H1 (cell line): ENCODE results near the gene RNF31. TPM values are rescaled to one million over a fixed set of nuclear protein-coding genes. Genes with fewer than 3 reads are reported as not detected.

Experiments
- CTCF ChIA-PET: fragments of 300-600 bp; sonication (Branson Sonifier 250); formaldehyde crosslinking; loops from one replicate; lab custom pipeline; 2021; ENCODE audit not compliant: partially characterized antibody; lab: Charles Lee
- POLR2A ChIA-PET: fragments of 300-600 bp; sonication (Branson Sonifier 250); formaldehyde crosslinking; loops from one replicate; lab custom pipeline; 2021; ENCODE audit warnings: inconsistent platforms; ENCODE audit not compliant: partially characterized antibody; lab: Charles Lee
- DNase-seq, 2 experiments: peaks; one replicate each; pipeline versions ENCODE4 v3.0.0 to v3.0.0-alpha.2; 2010 to 2022; ENCODE audit warnings: low spot score in 2 of 2, low read depth in 1 of 2, mixed read lengths in 1 of 2
- FAIRE-seq: peaks from 2 replicates; lab custom pipeline; 2011; peaks lifted over from hg19 to GRCh38; lab: Jason Lieb, UNC
- H2AFZ ChIP-seq: 2 replicates; pipeline ENCODE4 v1.8.1; 2012; ENCODE audit warnings: low read length, inconsistent platforms
- H2AK5ac ChIP-seq: 2 replicates; pipeline ENCODE4 v1.6.1; 2013; ENCODE audit warnings: low read depth, low read length
- H2BK120ac ChIP-seq: replicated peaks from 2 replicates; pipeline ENCODE3; 2013; ENCODE audit warnings: low read depth, low read length, inconsistent platforms
- H2BK12ac ChIP-seq: 2 replicates; pipeline ENCODE4 v1.6.1; 2013; ENCODE audit warnings: low read depth, low read length
- H2BK15ac ChIP-seq: 2 replicates; pipeline ENCODE4 v1.6.1; 2013; ENCODE audit warnings: low read length
- H2BK20ac ChIP-seq: 2 replicates; pipeline ENCODE4 v1.6.1; 2013; ENCODE audit warnings: low read length
- H2BK5ac ChIP-seq: 2 replicates; pipeline ENCODE4 v1.6.1; 2013; ENCODE audit warnings: low read depth, low read length
- H3K14ac ChIP-seq: 2 replicates; pipeline ENCODE4 v1.6.1; 2013; ENCODE audit warnings: inconsistent platforms; ENCODE audit not compliant: insufficient read length
- H3K18ac ChIP-seq: 2 replicates; pipeline ENCODE4 v1.6.1; 2013; ENCODE audit warnings: low read length; ENCODE audit errors: extremely low read depth
- H3K23ac ChIP-seq: 2 replicates; pipeline ENCODE4 v1.6.1; 2013; ENCODE audit warnings: inconsistent platforms; ENCODE audit not compliant: insufficient read length
- H3K23me2 ChIP-seq: 2 replicates; pipeline ENCODE4 v1.6.1; 2013; ENCODE audit warnings: low read depth, low read length
- H3K27ac ChIP-seq: 2 replicates; pipeline ENCODE4 v1.6.1; 2011; ENCODE audit warnings: low read depth, low read length, inconsistent platforms
- H3K27me3 ChIP-seq, 4 experiments: replicated peaks in 1 of 4; 1 replicate in 1 of 4; 2 replicates in 3 of 4; pipeline versions ENCODE4 v1.6.1 to v1.8.1; 2011 to 2013; ENCODE audit warnings: low read length in 3 of 4, mild to moderate bottlenecking in 3 of 4, inconsistent platforms in 2 of 4, mixed read lengths in 2 of 4, moderate library complexity in 1 of 4; ENCODE audit not compliant: control insufficient read depth in 3 of 4, insufficient read depth in 3 of 4; ENCODE audit errors: extremely low read depth in 1 of 4
- H3K36me3 ChIP-seq, 4 experiments: 2 replicates each; pipeline versions ENCODE4 v1.6.1 to v1.8.1; 2011 to 2013; ENCODE audit warnings: mild to moderate bottlenecking in 4 of 4, low read length in 3 of 4, moderate library complexity in 2 of 4, control low read depth in 1 of 4, inconsistent platforms in 1 of 4; ENCODE audit not compliant: insufficient read depth in 4 of 4, control insufficient read depth in 2 of 4
- H3K4ac ChIP-seq: replicated peaks from 2 replicates; pipeline ENCODE3; 2013; ENCODE audit warnings: low read length, low read depth, mixed read lengths, inconsistent platforms; ENCODE audit not compliant: insufficient read length
- H3K4me1 ChIP-seq, 4 experiments: replicated peaks in 1 of 4; 1 replicate in 1 of 4; 2 replicates in 3 of 4; pipeline versions ENCODE4 v1.6.1 to v1.8.1; 2011 to 2013; ENCODE audit warnings: low read length in 3 of 4, inconsistent platforms in 2 of 4, mixed read lengths in 1 of 4; ENCODE audit not compliant: insufficient read depth in 4 of 4, control insufficient read depth in 3 of 4
- H3K4me2 ChIP-seq, 2 experiments: 2 replicates each; pipeline versions ENCODE4 v1.6.1 to v1.8.1; 2011 to 2013; ENCODE audit warnings: low read depth in 2 of 2, low read length in 2 of 2, control low read depth in 1 of 2, inconsistent platforms in 1 of 2, mild to moderate bottlenecking in 1 of 2; ENCODE audit not compliant: insufficient read depth in 1 of 2
- H3K4me3 ChIP-seq, 4 experiments: fragments of 200-600, 300-600 bp in 1 of 4; sonication (generic), shearing (Covaris generic), sonication (Bioruptor Twin) in 1 of 4; 2 replicates each; pipeline versions ENCODE4 v1.5.1 to v1.8.1; 2011 to 2016; ENCODE audit warnings: low read length in 4 of 4, low read depth in 3 of 4, control low read depth in 2 of 4, inconsistent platforms in 2 of 4, mild to moderate bottlenecking in 2 of 4, mixed read lengths in 1 of 4, moderate library complexity in 1 of 4; ENCODE audit not compliant: insufficient read depth in 2 of 4; ENCODE audit errors: extremely low read depth in 1 of 4
- H3K56ac ChIP-seq: replicated peaks from 2 replicates; pipeline ENCODE3; 2013; ENCODE audit warnings: low read depth, mild to moderate bottlenecking, mixed read lengths, low read length, inconsistent platforms; ENCODE audit not compliant: insufficient read length
- H3K79me1 ChIP-seq: 2 replicates; pipeline ENCODE4 v1.6.1; 2013; ENCODE audit warnings: low read depth, low read length, control low read depth
- H3K79me2 ChIP-seq, 2 experiments: 2 replicates each; pipeline versions ENCODE4 v1.6.1 to v1.8.1; 2012 to 2013; ENCODE audit warnings: low read length in 2 of 2, mild to moderate bottlenecking in 2 of 2, inconsistent platforms in 1 of 2; ENCODE audit not compliant: insufficient read depth in 2 of 2, control insufficient read depth in 1 of 2
- H3K9ac ChIP-seq, 4 experiments: replicated peaks in 1 of 4; 1 replicate in 1 of 4; 2 replicates in 3 of 4; pipeline versions ENCODE4 v1.6.1 to v1.8.1; 2011 to 2013; ENCODE audit warnings: low read depth in 3 of 4, low read length in 3 of 4, control low read depth in 2 of 4, mild to moderate bottlenecking in 2 of 4, moderate library complexity in 2 of 4, inconsistent platforms in 1 of 4; ENCODE audit errors: extremely low read depth in 1 of 4
- H3K9me3 ChIP-seq, 2 experiments: 2 replicates each; pipeline versions ENCODE4 v1.6.1 to v1.8.1; 2012 to 2013; ENCODE audit warnings: mild to moderate bottlenecking in 2 of 2, moderate library complexity in 2 of 2, control low read depth in 1 of 2, inconsistent platforms in 1 of 2, low read depth in 1 of 2, low read length in 1 of 2, mixed read lengths in 1 of 2; ENCODE audit not compliant: insufficient read depth in 2 of 2
- H4K20me1 ChIP-seq, 2 experiments: replicated peaks in 1 of 2; 2 replicates each; pipeline versions ENCODE3 to v1.8.1; 2011 to 2013; ENCODE audit warnings: inconsistent platforms in 2 of 2, low read length in 2 of 2, mild to moderate bottlenecking in 1 of 2; ENCODE audit not compliant: insufficient read depth in 2 of 2, control insufficient read depth in 1 of 2
- H4K5ac ChIP-seq: 2 replicates; pipeline ENCODE4 v1.6.1; 2013; ENCODE audit warnings: low read length, low read depth, mixed read lengths, inconsistent platforms; ENCODE audit not compliant: insufficient read length
- H4K8ac ChIP-seq: 2 replicates; pipeline ENCODE4 v1.8.0; 2013; ENCODE audit warnings: mild to moderate bottlenecking, moderate library complexity, low read length, inconsistent platforms; ENCODE audit not compliant: insufficient read depth; ENCODE audit errors: extremely low read depth
- H4K91ac ChIP-seq: replicated peaks from 2 replicates; pipeline ENCODE3; 2013; ENCODE audit warnings: low read length, mixed read lengths, inconsistent platforms; ENCODE audit not compliant: insufficient read length
- CBX8 ChIP-seq: fragments of 300-800, 300-1000 bp; sonication (generic); IDR thresholded peaks from 2 replicates; pipeline ENCODE4 v1.7.1; 2016; ENCODE audit warnings: low read depth, low read length, borderline replicate concordance
- EGR1 ChIP-seq: IDR thresholded peaks from 2 replicates; pipeline ENCODE4 v1.6.1; 2011; ENCODE audit warnings: low read depth, low read length, borderline replicate concordance
- EP300 ChIP-seq, 2 experiments: IDR thresholded peaks; 1 replicate in 1 of 2; 2 replicates in 1 of 2; pipeline ENCODE4 v1.6.1; 2011 to 2012; ENCODE audit warnings: low read depth in 2 of 2, low read length in 2 of 2, mild to moderate bottlenecking in 2 of 2, borderline replicate concordance in 1 of 2, inconsistent platforms in 1 of 2, moderate library complexity in 1 of 2
- JUND ChIP-seq: IDR thresholded peaks from 2 replicates; pipeline ENCODE4 v1.6.1; 2011; ENCODE audit warnings: mild to moderate bottlenecking, improper control_type of control experiment, low read length
- PHF8 ChIP-seq: fragments of 200-600 bp; sonication (generic); conservative IDR thresholded peaks from 2 replicates; pipeline ENCODE4 v1.7.1; 2012; ENCODE audit warnings: low read depth, mild to moderate bottlenecking, inconsistent platforms, low read length, moderate library complexity
- POLR2AphosphoS5 ChIP-seq: IDR thresholded peaks from 2 replicates; pipeline ENCODE4 v1.6.1; 2011; ENCODE audit warnings: low read depth, low read length
- SP4 ChIP-seq: IDR thresholded peaks from 2 replicates; pipeline ENCODE4 v1.6.1; 2012; ENCODE audit warnings: low read length, inconsistent platforms
- TAF1 ChIP-seq: IDR thresholded peaks from 2 replicates; pipeline ENCODE4 v1.6.1; 2011; ENCODE audit warnings: mild to moderate bottlenecking, low read depth, low read length
- TAF7 ChIP-seq: optimal IDR thresholded peaks from 2 replicates; pipeline ENCODE3; 2011; ENCODE audit warnings: low read depth, mild to moderate bottlenecking, inconsistent platforms, low read length, moderate library complexity, borderline replicate concordance
- TBP ChIP-seq: IDR thresholded peaks from 2 replicates; pipeline ENCODE4 v1.6.1; 2011; ENCODE audit warnings: low read depth, low read length, improper control_type of control experiment
- TEAD4 ChIP-seq: IDR thresholded peaks from 2 replicates; pipeline ENCODE4 v1.6.1; 2012; ENCODE audit warnings: low read depth, low read length, inconsistent platforms, mixed read lengths
- YY1 ChIP-seq: IDR thresholded peaks from 2 replicates; pipeline ENCODE4 v1.6.1; 2011; ENCODE audit warnings: low read depth, mild to moderate bottlenecking, low read length
- WGBS, 2 experiments: shearing (Covaris generic) in 1 of 2; methylation state at CpG; one replicate each; pipeline versions ENCODE4 v1.1.6 to v1.1.7; 2013 to 2015; ENCODE audit warnings: low lambda C conversion rate in 2 of 2, mixed read lengths in 2 of 2, inconsistent platforms in 1 of 2, low coverage in 1 of 2, missing lambda C conversion rate in 1 of 2; ENCODE audit not compliant: insufficient replicate concordance in 2 of 2, insufficient coverage in 1 of 2, insufficient read length in 1 of 2; ENCODE audit errors: extremely low coverage in 1 of 2, missing lambda C conversion rate in 1 of 2; 5-methylcytosine and 5-hydroxymethylcytosine counted together
- polyA plus RNA-seq, 7 experiments: library from polyadenylated mRNA; depleted of rRNA in 3 of 7; stranded (reverse) in 5 of 7; unstranded in 2 of 7; fragments of >200 nt in 5 of 7; fragments of 200-250 nt in 2 of 7; gene quantifications; 1 replicate in 5 of 7; 2 replicates in 1 of 7; 4 replicates in 1 of 7; pipeline versions ENCODE4 v1.2.1 to v1.2.3, GENCODE V29; 2011 to 2013; ENCODE audit warnings: missing spikeins in 2 of 7, mixed read lengths in 2 of 7
- total RNA-seq: library from RNA; stranded (reverse); fragmentation: NEBNext Ultra II Directional; extraction: Animal tissue kit (Norgen Biotek cat#: 25700); gene quantifications from 2 replicates; pipeline ENCODE4 v1.2.1, GENCODE V29; 2021

The RNF31 gene
- total and polyA plus RNA-seq, 2 of the 8 experiments (the other 6 are each of a cell fraction or from before 2014, with no cell fraction given) = 17.5 to 72.0 TPM

GRCh38 chr14:24146453-24146977 lies 783 bp upstream of the RNF31 start, which contains the start of gene PSME2:
TSS of gene PSME2 (minus strand) at chr14:24146610. CDS start at chr14:24146581, 29 bp downstream.
- Histone ChIP-seq H4K20me1 (peaks cover 0 to 18% of the 10 kb centered on the region in 2 experiments), H3K4me3 (peak within 1 kb of the TSS; percentile 92 to 98 (median 96)), H4K8ac (no peak within 1 kb of the TSS; the same call in 1 of the 2 replicates), H2BK12ac (0 out of 2 replicates have a peak within 1 kb of the TSS, but pooled peaks have one; percentile 46), H3K4ac (no peak within 1 kb of the TSS), H3K79me2 (peaks cover 0 to 28% of the 10 kb centered on the region in 2 experiments; a peak in 3 of 4 replicates), H2BK15ac (no peak within 1 kb of the TSS), H2BK5ac (peak within 1 kb of the TSS; percentile 94), H2AFZ (peak within 1 kb of the TSS; percentile 83; the same call in 1 of the 2 replicates), H3K4me1 (peaks cover 0 to 10% (median 8%) of the 10 kb centered on the region in 4 experiments; a peak in 5 of 7 replicates), H4K91ac (no peak within 1 kb of the TSS), H3K36me3 (peaks cover 11 to 30% (median 24%) of the 10 kb centered on the region in 4 experiments), H3K27me3 (no peaks in the 10 kb centered on the region), H2BK20ac (no peak within 1 kb of the TSS), H3K23ac (no peak within 1 kb of the TSS), H2BK120ac (no peak within 1 kb of the TSS), H3K27ac (peak within 1 kb of the TSS; percentile 45; the same call in 1 of the 2 replicates), H3K14ac (no peak within 1 kb of the TSS), H3K18ac (peak within 1 kb of the TSS; percentile 53; the same call in 1 of the 2 replicates), H2AK5ac (no peak within 1 kb of the TSS), H3K9me3 (no peaks in the 10 kb centered on the region), H3K4me2 (peak within 1 kb of the TSS; percentile 83 to 96), H3K9ac (peak within 1 kb of the TSS; percentile 66 to 73 (median 70)), H4K5ac (peak within 1 kb of the TSS; percentile 2), H3K56ac (peak within 1 kb of the TSS; percentile 52), H3K23me2 (peaks cover 10% of the 10 kb centered on the region), H3K79me1 (peaks cover 11% of the 10 kb centered on the region; the same call in 1 of the 2 replicates)
- WGBS, 2 experiments = 0% methylated on average over 13 of the region's 25 CpGs; no CpG with 5 or more reads in 1 of the 2 experiments
- ChIA-PET CTCF (interaction anchor here (0.6 to 3.7 kb wide), 8 partner anchors 9 to 89 kb away, joined by 3 to 24 read pairs (median 5); partner anchors contain the start of genes DCAF11, IRF9 and PSME1), POLR2A (interaction anchor here (0.6 to 9.6 kb wide), 21 partner anchors 9 to 1178 kb away, joined by 3 to 86 read pairs (median 5); partner anchors contain the start of genes CHMP4A, DCAF11, DHRS1 and IPO4)
- FAIRE-seq (no peak), DNase-seq (peak in 1 of 2 experiments; percentile 93)
- TF ChIP-seq TAF7 (peak; percentile 81), POLR2AphosphoS5 (peak; percentile 17; the same call in 1 of the 2 replicates), YY1 (no peak), TAF1 (peak; percentile 73; the same call in 1 of the 2 replicates), JUND (no peak), PHF8 (0 out of 2 replicates have a peak, but pooled peaks have one; percentile 12), EGR1 (peak; percentile 15; the same call in 1 of the 2 replicates), SP4 (0 out of 2 replicates have a peak, but pooled peaks have one; percentile 14), TBP (peak; percentile 61; the same call in 1 of the 2 replicates), TEAD4 (0 out of 2 replicates have a peak, but pooled peaks have one; percentile 10), EP300 (IDR thresholded peaks at IDR 0.05; ENCODE audit: borderline replicate concordance in 1 of 2, low read depth in 2 of 2, low read length in 2 of 2) (0 out of 3 replicates have a peak, but pooled peaks of 1 of the 2 experiments have one; percentile 22), CBX8 (no peak)
